OCI-LY7 (cell line): ENCODE data around the gene RPL12.

Source experiments
- EZH2phosphoT487 ChIP-seq: fragments of 200-600 bp; sonication (generic); IDR thresholded peaks from 2 replicates; pipeline ENCODE4 v1.6.1; 2018; ENCODE audit warnings: low read depth, borderline replicate concordance, mild to moderate bottlenecking, mixed run types, antibody characterized with exemption, low read length, moderate library complexity, mixed read lengths
- TF ChIP-seq, protein P1 (sequence below): fragments of 200-600 bp; sonication (generic); conservative IDR thresholded peaks from 2 replicates; pipeline ENCODE4 v1.5.1; 2014; ENCODE audit warnings: mild to moderate bottlenecking, antibody characterized with exemption, low read length, moderate library complexity, mixed read lengths

DNA sequence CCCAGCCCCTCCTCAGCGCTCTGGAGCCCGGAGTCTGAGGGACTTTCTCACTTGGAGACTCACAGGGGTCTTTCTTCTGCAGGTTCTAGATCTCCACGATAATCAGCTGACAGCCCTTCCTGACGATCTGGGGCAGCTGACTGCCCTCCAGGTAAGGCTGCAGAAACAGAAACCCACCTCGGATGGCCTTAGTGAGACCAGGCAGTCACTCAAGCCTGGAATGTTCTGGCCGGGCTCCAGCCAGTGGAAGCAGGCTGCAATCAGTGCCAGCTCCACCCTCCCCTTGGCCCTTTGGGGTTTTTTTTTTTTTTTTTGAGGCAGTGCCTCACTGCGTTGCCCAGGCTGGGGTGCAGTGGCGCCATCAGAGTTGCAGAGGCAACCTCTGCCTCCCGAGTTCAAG lies 7.7 kb upstream of the RPL12 start:
- TF ChIP-seq, protein P1, sequence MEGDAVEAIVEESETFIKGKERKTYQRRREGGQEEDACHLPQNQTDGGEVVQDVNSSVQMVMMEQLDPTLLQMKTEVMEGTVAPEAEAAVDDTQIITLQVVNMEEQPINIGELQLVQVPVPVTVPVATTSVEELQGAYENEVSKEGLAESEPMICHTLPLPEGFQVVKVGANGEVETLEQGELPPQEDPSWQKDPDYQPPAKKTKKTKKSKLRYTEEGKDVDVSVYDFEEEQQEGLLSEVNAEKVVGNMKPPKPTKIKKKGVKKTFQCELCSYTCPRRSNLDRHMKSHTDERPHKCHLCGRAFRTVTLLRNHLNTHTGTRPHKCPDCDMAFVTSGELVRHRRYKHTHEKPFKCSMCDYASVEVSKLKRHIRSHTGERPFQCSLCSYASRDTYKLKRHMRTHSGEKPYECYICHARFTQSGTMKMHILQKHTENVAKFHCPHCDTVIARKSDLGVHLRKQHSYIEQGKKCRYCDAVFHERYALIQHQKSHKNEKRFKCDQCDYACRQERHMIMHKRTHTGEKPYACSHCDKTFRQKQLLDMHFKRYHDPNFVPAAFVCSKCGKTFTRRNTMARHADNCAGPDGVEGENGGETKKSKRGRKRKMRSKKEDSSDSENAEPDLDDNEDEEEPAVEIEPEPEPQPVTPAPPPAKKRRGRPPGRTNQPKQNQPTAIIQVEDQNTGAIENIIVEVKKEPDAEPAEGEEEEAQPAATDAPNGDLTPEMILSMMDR: no peak
- no peak for TF ChIP-seq EZH2phosphoT487
